Measurements from ENCODE around the gene KRTAP5-7.
"Not testable (repeated sequence)": the region's sequence is repeated elsewhere in the genome, so short reads cannot be mapped to it uniquely, and the experiment has no call there.

Gene KRTAP5-7

GRCh38 chr11:71526796-71527575 lies at the start of gene KRTAP5-7:
KRTAP5-7 (plus strand) TSS chr11:71527267; CDS start chr11:71527301, 34 bp downstream.
- not testable (repeated sequence) for DNase-seq

- no peak for DNase-seq
Observed at GRCh38 chr11:71477641-71478527, 49.2 kb upstream of the KRTAP5-7 start.

GRCh38 chr11:71478528-71478840 lies 48.6 kb upstream of the KRTAP5-7 start:
- DNase-seq: no peak

GRCh38 chr11:71481101-71481960 lies 45.7 kb upstream of the KRTAP5-7 start:
- DNase-seq: no peak

GRCh38 chr11:71482216-71482615 lies 44.9 kb upstream of the KRTAP5-7 start:
- no peak for DNase-seq

- DNase-seq: no peak
Observed at GRCh38 chr11:71482746-71483364, 44.2 kb upstream of the KRTAP5-7 start.

GRCh38 chr11:71483692-71484091 lies 43.4 kb upstream of the KRTAP5-7 start:
- DNase-seq: no peak

GRCh38 chr11:71484248-71485062 lies 42.6 kb upstream of the KRTAP5-7 start:
- no peak for DNase-seq

- no peak for DNase-seq
Observed at GRCh38 chr11:71485063-71485399, 42.0 kb upstream of the KRTAP5-7 start.

- no peak for DNase-seq
Observed at GRCh38 chr11:71485466-71485865, 41.6 kb upstream of the KRTAP5-7 start.

- DNase-seq: no peak
Observed at GRCh38 chr11:71486320-71486719, 40.7 kb upstream of the KRTAP5-7 start.

GRCh38 chr11:71488681-71489270 lies 38.3 kb upstream of the KRTAP5-7 start:
- DNase-seq: no peak

GRCh38 chr11:71489311-71490043 lies 37.6 kb upstream of the KRTAP5-7 start:
- peak; percentile 61 for DNase-seq

- DNase-seq: no peak
Observed at GRCh38 chr11:71490044-71490730, 36.9 kb upstream of the KRTAP5-7 start.

- DNase-seq: no peak
Observed at GRCh38 chr11:71490731-71491390, 36.2 kb upstream of the KRTAP5-7 start.

- DNase-seq: no peak
Observed at GRCh38 chr11:71491531-71491930, 35.5 kb upstream of the KRTAP5-7 start.

- no peak for DNase-seq
Observed at GRCh38 chr11:71491940-71492339, 35.1 kb upstream of the KRTAP5-7 start.

GRCh38 chr11:71495286-71496230 lies 31.5 kb upstream of the KRTAP5-7 start:
- no peak for DNase-seq

Data from activated naive CD4-positive, alpha-beta T cell treated with Interleukin-2 at 50 U/mL for 16 hours (primary cell).